Upper lobe of left lung (tissue), 6 donors: ENCODE data around the gene MAGI2. TPM values are rescaled to one million over a fixed set of nuclear protein-coding genes. Genes with fewer than 3 reads are reported as not detected.

Experiments
- ATAC-seq, 2 donors: fragments of 200-7000 bp; cut with Tn5 transposase; one replicate each; pipeline ENCODE4 v1.9.1; 2022; ENCODE audit warnings: mild to moderate bottlenecking in 2 of 2, moderate library complexity in 2 of 2; ENCODE audit not compliant: low FRiP score in 2 of 2
- DNase-seq, 2 donors: peaks; one replicate each; pipeline ENCODE4 v3.0.0-alpha.2; 2019 to 2020
- H3K27ac ChIP-seq, 4 donors: fragments of 200-600 bp; sonication (generic); one replicate each; pipeline ENCODE4 v1.5.1; 2016 to 2019
- H3K27me3 ChIP-seq, 4 donors: fragments of 200-600 bp; sonication (generic); one replicate each; pipeline ENCODE4 v1.5.1; 2017 to 2019
- H3K36me3 ChIP-seq, 4 donors: fragments of 200-600 bp; sonication (generic); one replicate each; pipeline ENCODE4 v1.5.1; 2016 to 2019
- H3K4me1 ChIP-seq, 4 donors: fragments of 200-600 bp; sonication (generic); one replicate each; pipeline ENCODE4 v1.5.1; 2018 to 2019
- H3K4me3 ChIP-seq, 4 donors: fragments of 200-600 bp; sonication (generic); one replicate each; pipeline ENCODE4 v1.5.1; 2017 to 2019; ENCODE audit warnings: mild to moderate bottlenecking in 2 of 4, moderate library complexity in 1 of 4
- H3K9me3 ChIP-seq, 4 donors: fragments of 200-600 bp; sonication (generic); one replicate each; pipeline ENCODE4 v1.5.1; 2018 to 2019
- CTCF ChIP-seq, 6 experiments: fragments of 450-650 bp in 4 of 6; fragments of 200-600 bp in 2 of 6; sonication (generic) in 2 of 6; IDR thresholded peaks; one replicate each; pipeline ENCODE4 v1.5.1; 2016 to 2019; ENCODE audit warnings: antibody characterized with exemption in 6 of 6
- EP300 ChIP-seq, 4 donors: sonication (generic); formaldehyde crosslinking; IDR thresholded peaks; one replicate each; pipeline ENCODE4 v1.5.1; 2017; ENCODE audit warnings: antibody characterized with exemption in 4 of 4, control low read depth in 2 of 4
- POLR2A ChIP-seq, 4 donors: fragments of 450-650 bp; IDR thresholded peaks; one replicate each; pipeline ENCODE4 v1.5.1; 2016 to 2017; ENCODE audit warnings: antibody characterized with exemption in 4 of 4, mild to moderate bottlenecking in 2 of 4
- POLR2AphosphoS5 ChIP-seq, 2 donors: sonication (generic); formaldehyde crosslinking; IDR thresholded peaks; one replicate each; pipeline ENCODE4 v1.5.1; 2017; ENCODE audit warnings: antibody characterized with exemption in 2 of 2
- WGBS, 2 donors: methylation state at CpG; one replicate each; pipeline ENCODE4 v1.1.5; 2017 to 2018; 5-methylcytosine and 5-hydroxymethylcytosine counted together
- total RNA-seq, 6 donors: library from RNA; depleted of rRNA in 4 of 6; stranded (reverse); fragments of >200 nt in 4 of 6; gene quantifications; one replicate each; pipeline versions ENCODE4 v1.1.0 to v1.2.1, GENCODE V29; 2016 to 2021
- donor health status: DM: no; HTN: no; CAD: no; lungs with moderate emphysema.
- donor health status: DM: no; HTN: yes; CAD: no; lungs with severe emphysema.

The MAGI2 gene
- total RNA-seq, 6 donors from 2014 or later: 7.9 to 84.9 (median 11.8) TPM

- WGBS, 2 donors: 91 to 96% methylated on average over 2 of the region's 2 CpGs
- Histone ChIP-seq H3K4me3 (no peak overlapping the region), H3K27me3 (no peaks in the 10 kb centered on the region), H3K9me3 (no peaks in the 10 kb centered on the region), H3K4me1 (no peaks in the 10 kb centered on the region), H3K27ac (no peak overlapping the region), H3K36me3 (no peaks in the 10 kb centered on the region)
- TF ChIP-seq EP300 (IDR thresholded peaks at IDR 0.05): no peak
- no peak for TF ChIP-seq CTCF (IDR thresholded peaks at IDR 0.05)
- TF ChIP-seq POLR2A (IDR thresholded peaks at IDR 0.05): no peak
- no peak for TF ChIP-seq POLR2AphosphoS5 (IDR thresholded peaks at IDR 0.05)
- no peak for ATAC-seq
- no peak for DNase-seq
Observed at GRCh38 chr7:79011921-79012320, 441.5 kb downstream of the MAGI2 start.

- Histone ChIP-seq H3K36me3 (no peaks in the 10 kb centered on the region), H3K27me3 (no peaks in the 10 kb centered on the region), H3K9me3 (no peaks in the 10 kb centered on the region), H3K27ac (no peak overlapping the region), H3K4me1 (no peaks in the 10 kb centered on the region), H3K4me3 (no peak overlapping the region)
- ATAC-seq (no peak), DNase-seq (no peak)
- TF ChIP-seq POLR2AphosphoS5 (IDR thresholded peaks at IDR 0.05) (no peak), CTCF (IDR thresholded peaks at IDR 0.05) (no peak), EP300 (IDR thresholded peaks at IDR 0.05) (no peak), POLR2A (IDR thresholded peaks at IDR 0.05) (no peak)
Observed at GRCh38 chr7:79009647-79010046, 443.8 kb downstream of the MAGI2 start.

- Histone ChIP-seq H3K36me3 (no peaks in the 10 kb centered on the region), H3K4me1 (no peaks in the 10 kb centered on the region), H3K4me3 (no peak overlapping the region), H3K27me3 (no peaks in the 10 kb centered on the region), H3K27ac (no peak overlapping the region), H3K9me3 (no peaks in the 10 kb centered on the region)
- WGBS, 2 donors: 57 to 74% methylated on average over 1 of the region's 1 CpG
- ATAC-seq: no peak
- no peak for DNase-seq
- TF ChIP-seq POLR2AphosphoS5 (IDR thresholded peaks at IDR 0.05) (no peak), CTCF (IDR thresholded peaks at IDR 0.05) (no peak), EP300 (IDR thresholded peaks at IDR 0.05) (no peak), POLR2A (IDR thresholded peaks at IDR 0.05) (no peak)
Observed at GRCh38 chr7:79008786-79009185, 444.7 kb downstream of the MAGI2 start.

GRCh38 chr7:78996013-78996412 lies 457.5 kb downstream of the MAGI2 start:
- Histone ChIP-seq H3K27ac (no peak overlapping the region), H3K4me3 (no peak overlapping the region), H3K9me3 (no peaks in the 10 kb centered on the region), H3K27me3 (no peaks in the 10 kb centered on the region), H3K36me3 (no peaks in the 10 kb centered on the region), H3K4me1 (no peaks in the 10 kb centered on the region)
- TF ChIP-seq POLR2AphosphoS5 (IDR thresholded peaks at IDR 0.05) (no peak), CTCF (IDR thresholded peaks at IDR 0.05) (no peak), EP300 (IDR thresholded peaks at IDR 0.05) (no peak), POLR2A (IDR thresholded peaks at IDR 0.05) (no peak)
- no peak for ATAC-seq
- DNase-seq: no peak

- H3K9me3 ChIP-seq: no peaks in the 10 kb centered on the region
- TF ChIP-seq POLR2A (IDR thresholded peaks at IDR 0.05) (no peak), EP300 (IDR thresholded peaks at IDR 0.05) (no peak), CTCF (IDR thresholded peaks at IDR 0.05) (no peak), POLR2AphosphoS5 (IDR thresholded peaks at IDR 0.05) (no peak)
- no peaks in the 10 kb centered on the region for H3K36me3 ChIP-seq
- no peak for DNase-seq
- no peaks in the 10 kb centered on the region for H3K27me3 ChIP-seq
- H3K4me1 ChIP-seq: no peaks in the 10 kb centered on the region
- H3K4me3 ChIP-seq: no peak overlapping the region
- no peak overlapping the region for H3K27ac ChIP-seq
- ATAC-seq: no peak
Observed at GRCh38 chr7:78993341-78993740, 460.1 kb downstream of the MAGI2 start.
